HEK293 (cell line): Measurements from ENCODE around the gene DLG2.

Experiments
- CTCF ChIA-PET: fragments of 350-600 bp; formaldehyde crosslinking; extraction: SDS; loops from one replicate; lab custom pipeline; 2021; ENCODE audit warnings: antibody characterized with exemption; lab: Yijun Ruan, JAX
- POLR2A ChIA-PET: fragments of 300-600 bp; formaldehyde crosslinking; extraction: SDS; loops from one replicate; lab custom pipeline; 2020; ENCODE audit warnings: antibody characterized with exemption, inconsistent platforms; lab: Yijun Ruan, JAX
- H3K27ac ChIP-seq: fragments of 200-500 bp; sonication (Bioruptor generic); 2 replicates; pipeline ENCODE4 v1.5.1; 2014; ENCODE audit warnings: low read depth, low read length, control low read depth, inconsistent platforms; ENCODE audit errors: extremely low read depth
- H3K36me3 ChIP-seq, 2 experiments: fragments of 200-500 bp in 1 of 2; sonication (Bioruptor generic) in 1 of 2; 1 replicate in 1 of 2; 2 replicates in 1 of 2; pipeline ENCODE4 v1.5.1; 2014 to 2017; ENCODE audit warnings: inconsistent platforms in 2 of 2, low read length in 2 of 2; ENCODE audit not compliant: control insufficient read depth in 2 of 2, insufficient read depth in 1 of 2
- H3K4me1 ChIP-seq: fragments of 200-500 bp; sonication (Bioruptor generic); 2 replicates; pipeline ENCODE4 v1.5.1; 2014; ENCODE audit warnings: mild to moderate bottlenecking, low read length, inconsistent platforms; ENCODE audit not compliant: control insufficient read depth, insufficient read depth
- H3K4me3 ChIP-seq: 2 replicates; pipeline ENCODE4 v1.5.1; 2011; ENCODE audit warnings: low read depth, mild to moderate bottlenecking, control low read depth, low read length, moderate library complexity
- H3K9me3 ChIP-seq: fragments of 200-500 bp; sonication (Bioruptor generic); 2 replicates; pipeline ENCODE4 v1.5.1; 2014; ENCODE audit warnings: low read depth, low read length, inconsistent platforms; ENCODE audit not compliant: control insufficient read depth, insufficient read depth
- EGR2 ChIP-seq: fragments of 450-650 bp; formaldehyde crosslinking; IDR thresholded peaks from 2 replicates; pipeline ENCODE4 v1.5.1; 2016; ENCODE audit warnings: low read depth, missing biosample characterization, missing genetic modification characterization
- IKZF3 ChIP-seq: fragments of 450-650 bp; IDR thresholded peaks from 2 replicates; pipeline ENCODE4 v1.5.0; 2018; ENCODE audit warnings: missing biosample characterization, mild to moderate bottlenecking, missing genetic modification characterization, moderate library complexity
- MEIS1 ChIP-seq: sonication (generic); formaldehyde crosslinking; IDR thresholded peaks from 2 replicates; pipeline ENCODE4 v1.8.1; 2022; ENCODE audit warnings: missing genetic modification reagents, mild to moderate bottlenecking, borderline replicate concordance
- SP2 ChIP-seq: fragments of 450-650 bp; formaldehyde crosslinking; IDR thresholded peaks from 2 replicates; pipeline ENCODE4 v1.5.1; 2016; ENCODE audit warnings: missing biosample characterization, missing genetic modification characterization
- ZNF175 ChIP-seq: fragments of 450-650 bp; formaldehyde crosslinking; IDR thresholded peaks from 2 replicates; pipeline ENCODE4 v1.5.1; 2016; ENCODE audit warnings: missing biosample characterization, missing genetic modification characterization
- ZNF391 ChIP-seq: fragments of 450-650 bp; formaldehyde crosslinking; IDR thresholded peaks from 2 replicates; pipeline ENCODE4 v1.5.1; 2016; ENCODE audit warnings: low read depth, missing biosample characterization, missing genetic modification characterization, borderline replicate concordance
- ZNF514 ChIP-seq: fragments of 450-650 bp; formaldehyde crosslinking; IDR thresholded peaks from 2 replicates; pipeline ENCODE4 v1.5.1; 2016; ENCODE audit warnings: missing biosample characterization, missing genetic modification characterization
- ZNF529 ChIP-seq: fragments of 450-650 bp; formaldehyde crosslinking; IDR thresholded peaks from 2 replicates; pipeline ENCODE4 v1.5.1; 2017; ENCODE audit warnings: missing genetic modification characterization, missing biosample characterization; ENCODE audit not compliant: insufficient replicate concordance
- ZNF623 ChIP-seq: fragments of 450-650 bp; formaldehyde crosslinking; IDR thresholded peaks from 2 replicates; pipeline ENCODE4 v1.5.1; 2016; ENCODE audit warnings: missing biosample characterization, missing genetic modification characterization
- TF ChIP-seq, protein P1 (sequence below): fragments of 450-650 bp; formaldehyde crosslinking; IDR thresholded peaks from 2 replicates; pipeline ENCODE4 v1.5.1; 2016; ENCODE audit warnings: missing biosample characterization, missing genetic modification characterization
- TF ChIP-seq, protein P2 (sequence below): fragments of 450-650 bp; formaldehyde crosslinking; IDR thresholded peaks from 2 replicates; pipeline ENCODE4 v1.5.1; 2016; ENCODE audit warnings: missing biosample characterization, missing genetic modification characterization
- TF ChIP-seq, protein P3 (sequence below): fragments of 450-650 bp; formaldehyde crosslinking; IDR thresholded peaks from 2 replicates; pipeline ENCODE4 v1.5.1; 2016; ENCODE audit warnings: missing biosample characterization, missing genetic modification characterization

The DLG2 gene

DNA sequence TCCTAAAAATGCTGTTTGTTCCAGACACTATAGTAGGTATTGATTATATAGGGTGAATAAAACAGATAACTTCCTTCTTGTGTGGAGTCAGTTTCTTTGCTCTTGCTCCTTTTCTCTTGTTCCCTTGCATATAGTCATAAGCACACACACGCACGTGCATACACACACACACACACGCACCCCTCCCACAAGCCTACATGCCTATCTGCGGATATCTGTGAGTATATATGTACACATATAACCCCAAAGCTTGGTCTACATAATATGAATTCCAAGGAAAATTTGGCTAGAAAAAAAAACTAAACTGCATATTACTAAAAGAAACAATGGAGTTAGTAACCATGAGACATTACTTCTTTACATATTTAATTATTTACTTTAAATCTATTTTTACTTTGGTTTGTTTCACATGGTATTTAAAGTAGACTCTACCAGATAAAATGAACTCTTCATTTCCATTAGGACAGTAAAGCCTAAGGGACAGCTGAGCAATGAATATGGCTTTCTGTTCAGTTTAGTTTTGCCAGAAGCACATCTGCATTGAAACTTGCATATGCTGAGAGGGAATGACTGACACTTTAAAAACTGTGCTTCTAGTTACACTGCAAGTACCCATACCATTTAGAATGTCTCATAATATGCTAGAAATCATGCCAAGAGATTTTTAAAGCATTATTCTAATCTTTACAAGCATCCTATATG lies 676.4 kb downstream of the DLG2 start:
- H3K9me3 ChIP-seq: no peaks in the 10 kb centered on the region

DNA sequence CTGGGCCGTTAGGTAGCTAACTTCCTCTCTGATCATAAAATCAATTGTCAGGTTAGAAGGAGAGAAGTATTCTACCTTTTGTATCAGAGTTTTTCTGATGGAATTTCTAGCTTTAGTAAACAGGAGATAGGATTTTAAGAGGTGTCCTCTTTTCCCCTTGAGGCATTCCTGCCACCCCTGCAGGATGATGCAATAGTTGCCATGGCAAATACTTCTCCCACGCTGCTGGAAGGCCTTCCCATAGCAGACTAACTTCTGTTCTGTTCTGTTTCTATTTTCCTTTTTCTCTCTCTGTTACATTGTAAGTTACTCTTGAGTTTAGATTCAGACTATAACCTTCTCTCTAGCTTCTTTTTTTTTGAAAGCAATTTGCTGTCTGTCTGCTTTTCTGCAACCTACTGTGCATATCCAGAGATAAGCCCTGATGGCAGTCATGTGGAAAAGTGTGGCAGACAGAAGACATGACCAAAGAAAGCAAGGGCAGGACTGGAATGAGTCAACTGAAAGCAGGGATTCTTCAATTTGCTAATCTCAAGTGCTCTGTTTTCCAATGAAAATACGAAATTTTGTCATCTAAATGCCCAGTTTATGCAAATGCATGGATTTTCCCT lies 679.1 kb downstream of the DLG2 start:
- H3K4me3 ChIP-seq: no peak overlapping the region
- no peaks in the 10 kb centered on the region for H3K36me3 ChIP-seq
- H3K4me1 ChIP-seq: no peaks in the 10 kb centered on the region
- POLR2A ChIA-PET: no interaction called here
- CTCF ChIA-PET: no interaction called here
- TF ChIP-seq ZNF514: no peak
- no peak for TF ChIP-seq EGR2 (tag by site-specific recombination)
- TF ChIP-seq, protein P1, sequence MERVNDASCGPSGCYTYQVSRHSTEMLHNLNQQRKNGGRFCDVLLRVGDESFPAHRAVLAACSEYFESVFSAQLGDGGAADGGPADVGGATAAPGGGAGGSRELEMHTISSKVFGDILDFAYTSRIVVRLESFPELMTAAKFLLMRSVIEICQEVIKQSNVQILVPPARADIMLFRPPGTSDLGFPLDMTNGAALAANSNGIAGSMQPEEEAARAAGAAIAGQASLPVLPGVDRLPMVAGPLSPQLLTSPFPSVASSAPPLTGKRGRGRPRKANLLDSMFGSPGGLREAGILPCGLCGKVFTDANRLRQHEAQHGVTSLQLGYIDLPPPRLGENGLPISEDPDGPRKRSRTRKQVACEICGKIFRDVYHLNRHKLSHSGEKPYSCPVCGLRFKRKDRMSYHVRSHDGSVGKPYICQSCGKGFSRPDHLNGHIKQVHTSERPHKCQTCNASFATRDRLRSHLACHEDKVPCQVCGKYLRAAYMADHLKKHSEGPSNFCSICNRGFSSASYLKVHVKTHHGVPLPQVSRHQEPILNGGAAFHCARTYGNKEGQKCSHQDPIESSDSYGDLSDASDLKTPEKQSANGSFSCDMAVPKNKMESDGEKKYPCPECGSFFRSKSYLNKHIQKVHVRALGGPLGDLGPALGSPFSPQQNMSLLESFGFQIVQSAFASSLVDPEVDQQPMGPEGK (tag by site-specific recombination): no peak
- H3K27ac ChIP-seq: no peak overlapping the region
- H3K9me3 ChIP-seq: no peaks in the 10 kb centered on the region

More for the DNA sequence above, 676.4 kb downstream of the DLG2 start:
- H3K4me3 ChIP-seq: no peak overlapping the region
- no peaks in the 10 kb centered on the region for H3K36me3 ChIP-seq
- TF ChIP-seq ZNF623 (tag by site-specific recombination): no peak
- no peak overlapping the region for H3K27ac ChIP-seq
- ChIA-PET POLR2A (no interaction called here), CTCF (no interaction called here)
- no peaks in the 10 kb centered on the region for H3K4me1 ChIP-seq

DNA sequence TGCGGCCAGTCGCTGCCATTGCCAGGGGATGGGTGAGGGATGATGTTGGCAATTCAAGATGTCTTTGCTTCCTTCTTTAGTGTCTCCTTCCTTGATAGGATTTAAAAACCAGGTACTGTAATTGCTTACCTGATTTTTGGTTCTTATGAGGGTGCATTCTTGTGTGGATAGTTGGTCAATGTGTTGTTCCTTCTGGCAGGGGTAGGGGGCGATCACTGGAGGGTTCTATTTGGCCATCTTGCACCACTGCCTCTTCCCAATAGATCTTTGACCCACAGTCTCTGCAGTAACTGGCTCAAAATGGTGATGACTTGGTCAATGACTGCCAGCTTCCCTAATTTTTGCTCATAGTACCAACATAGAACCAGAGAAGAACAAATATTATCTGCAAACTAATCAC lies 680.1 kb downstream of the DLG2 start:
- Histone ChIP-seq H3K9me3 (no peaks in the 10 kb centered on the region), H3K4me3 (no peak overlapping the region), H3K36me3 (no peaks in the 10 kb centered on the region), H3K4me1 (no peaks in the 10 kb centered on the region), H3K27ac (no peak overlapping the region)
- TF ChIP-seq, protein P2, sequence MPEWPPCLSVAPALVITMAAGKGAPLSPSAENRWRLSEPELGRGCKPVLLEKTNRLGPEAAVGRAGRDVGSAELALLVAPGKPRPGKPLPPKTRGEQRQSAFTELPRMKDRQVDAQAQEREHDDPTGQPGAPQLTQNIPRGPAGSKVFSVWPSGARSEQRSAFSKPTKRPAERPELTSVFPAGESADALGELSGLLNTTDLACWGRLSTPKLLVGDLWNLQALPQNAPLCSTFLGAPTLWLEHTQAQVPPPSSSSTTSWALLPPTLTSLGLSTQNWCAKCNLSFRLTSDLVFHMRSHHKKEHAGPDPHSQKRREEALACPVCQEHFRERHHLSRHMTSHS (tag by site-specific recombination): no peak
- no peak for TF ChIP-seq IKZF3 (tag by site-specific recombination)
- TF ChIP-seq MEIS1 (CRISPR knock-in tag): no peak
- TF ChIP-seq ZNF391 (tag by site-specific recombination): no peak
- TF ChIP-seq ZNF175 (tag by site-specific recombination): no peak
- TF ChIP-seq, protein P1 (tag by site-specific recombination): no peak
- no peak for TF ChIP-seq ZNF529
- TF ChIP-seq SP2 (tag by site-specific recombination): no peak
- TF ChIP-seq, protein P3, sequence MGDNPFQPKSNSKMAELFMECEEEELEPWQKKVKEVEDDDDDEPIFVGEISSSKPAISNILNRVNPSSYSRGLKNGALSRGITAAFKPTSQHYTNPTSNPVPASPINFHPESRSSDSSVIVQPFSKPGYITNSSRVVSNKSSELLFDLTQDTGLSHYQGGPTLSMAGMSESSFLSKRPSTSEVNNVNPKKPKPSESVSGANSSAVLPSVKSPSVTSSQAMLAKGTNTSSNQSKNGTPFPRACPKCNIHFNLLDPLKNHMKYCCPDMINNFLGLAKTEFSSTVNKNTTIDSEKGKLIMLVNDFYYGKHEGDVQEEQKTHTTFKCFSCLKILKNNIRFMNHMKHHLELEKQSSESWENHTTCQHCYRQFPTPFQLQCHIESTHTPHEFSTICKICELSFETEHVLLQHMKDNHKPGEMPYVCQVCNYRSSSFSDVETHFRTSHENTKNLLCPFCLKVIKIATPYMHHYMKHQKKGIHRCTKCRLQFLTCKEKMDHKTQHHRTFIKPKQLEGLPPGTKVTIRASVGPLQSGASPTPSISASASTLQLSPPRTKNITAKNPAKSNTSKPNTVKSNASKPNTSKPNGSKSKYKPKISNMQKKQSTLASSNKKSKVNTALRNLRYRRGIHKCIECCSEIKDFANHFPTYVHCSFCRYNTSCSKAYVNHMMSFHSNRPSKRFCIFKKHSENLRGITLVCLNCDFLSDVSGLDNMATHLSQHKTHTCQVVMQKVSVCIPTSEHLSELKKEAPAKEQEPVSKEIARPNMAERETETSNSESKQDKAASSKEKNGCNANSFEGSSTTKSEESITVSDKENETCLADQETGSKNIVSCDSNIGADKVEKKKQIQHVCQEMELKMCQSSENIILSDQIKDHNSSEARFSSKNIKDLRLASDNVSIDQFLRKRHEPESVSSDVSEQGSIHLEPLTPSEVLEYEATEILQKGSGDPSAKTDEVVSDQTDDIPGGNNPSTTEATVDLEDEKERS: no peak
- CTCF ChIA-PET: no interaction called here
- POLR2A ChIA-PET: no interaction called here
